Activated naive CD4-positive, alpha-beta T cell treated with anti-CD3 and anti-CD28 coated beads, Interleukin-2, amount 50 U/mL, for 72 hours (primary cell): ENCODE measurements around the gene CDK4. TPM values are rescaled to one million over a fixed set of nuclear protein-coding genes. Genes with fewer than 3 reads are reported as not detected.

Experiments used
- ATAC-seq, 2 donors: fragments of 150-1000 bp; cut with Tn5 transposase; 2 replicates each; pipeline ENCODE4 v1.10.0; 2021; ENCODE audit warnings: mild to moderate bottlenecking in 2 of 2, moderate library complexity in 2 of 2
- DNase-seq, 2 donors: peaks; one replicate each; pipeline ENCODE4 v3.0.0; 2021 to 2022; ENCODE audit warnings: low spot score in 2 of 2
- H3K27ac Mint-ChIP-seq, 2 donors: one replicate each; pipeline ENCODE4 v1.8.0; 2022; ENCODE audit warnings: mild to moderate bottlenecking in 2 of 2, mixed read lengths in 2 of 2
- H3K36me3 Mint-ChIP-seq, 2 donors: one replicate each; pipeline ENCODE4 v1.8.0; 2022; ENCODE audit warnings: mixed read lengths in 2 of 2
- H3K9me3 Mint-ChIP-seq, 2 donors: one replicate each; pipeline ENCODE4 v1.8.0; 2022; ENCODE audit warnings: mixed read lengths in 2 of 2
- total RNA-seq, 2 donors: library from RNA; stranded (reverse); gene quantifications; one replicate each; pipeline ENCODE4 v1.2.3, GENCODE V29; 2022

CDK4 gene
- total RNA-seq, 2 donors from 2014 or later: 183 to 191 TPM

GRCh38 chr12:57750561-57751431 is 1.3 kb downstream of the CDK4 start:
- H3K9me3 Mint-ChIP-seq: no peaks in the 10 kb centered on the region

GRCh38 chr12:57749061-57749460 is 3.0 kb downstream of the CDK4 start:
- Mint-ChIP-seq H3K27ac (peak overlapping the region in 1 of 2 donors; percentile 20), H3K36me3 (peaks cover 24 to 50% of the 10 kb centered on the region in 2 donors), H3K9me3 (no peaks in the 10 kb centered on the region)
- DNase-seq (no peak), ATAC-seq (no peak)

More at GRCh38 chr12:57750561-57751431, 1.3 kb downstream of the CDK4 start:
- DNase-seq (no peak), ATAC-seq (no peak)
- peak overlapping the region; percentile 97 to 99 for H3K27ac Mint-ChIP-seq
- peaks cover 24 to 39% of the 10 kb centered on the region in 2 donors for H3K36me3 Mint-ChIP-seq

GRCh38 chr12:57746025-57746424 is 6.1 kb downstream of the CDK4 start:
- no peak for ATAC-seq
- peak overlapping the region; percentile 91 to 96 for H3K27ac Mint-ChIP-seq
- no peaks in the 10 kb centered on the region for H3K9me3 Mint-ChIP-seq
- H3K36me3 Mint-ChIP-seq: peaks cover 13 to 38% of the 10 kb centered on the region in 2 donors
- DNase-seq: no peak

- H3K9me3 Mint-ChIP-seq: no peaks in the 10 kb centered on the region
- DNase-seq: no peak
- H3K36me3 Mint-ChIP-seq: peaks cover 7 to 33% of the 10 kb centered on the region in 2 donors
- peak overlapping the region; percentile 91 to 96 for H3K27ac Mint-ChIP-seq
- ATAC-seq: no peak
Observed at GRCh38 chr12:57745485-57745881, 6.6 kb downstream of the CDK4 start.

- H3K9me3 Mint-ChIP-seq: no peaks in the 10 kb centered on the region
- peak within 1 kb of the TSS; percentile 91 to 96 for H3K27ac Mint-ChIP-seq
- peak; percentile 80 to 89 for ATAC-seq
Observed at GRCh38 chr12:57744777-57745484, 7.2 kb downstream of the CDK4 start, which contains the start of gene TSPAN31. Gene TSPAN31 (plus strand): TSS chr12:57745039. CDS start chr12:57745155, 116 bp downstream.

GRCh38 chr12:57744194-57744776 is 7.8 kb downstream of the CDK4 start:
- H3K9me3 Mint-ChIP-seq: no peaks in the 10 kb centered on the region
- H3K36me3 Mint-ChIP-seq: peaks cover 5 to 29% of the 10 kb centered on the region in 2 donors
- ATAC-seq (peak; percentile 37 to 63), DNase-seq (peak in 1 of 2 donors; percentile 77)
- H3K27ac Mint-ChIP-seq: peak overlapping the region; percentile 91 to 96

More at GRCh38 chr12:57744777-57745484, 7.2 kb downstream of the CDK4 start, which contains the start of gene TSPAN31:
- DNase-seq: peak; percentile 87 to 89
- H3K36me3 Mint-ChIP-seq: peaks cover 5 to 28% of the 10 kb centered on the region in 2 donors

- Mint-ChIP-seq H3K9me3 (no peaks in the 10 kb centered on the region), H3K27ac (peak overlapping the region; percentile 91 to 96), H3K36me3 (peaks cover 0 to 27% of the 10 kb centered on the region in 2 donors)
- DNase-seq (no peak), ATAC-seq (no peak)
Observed at GRCh38 chr12:57743769-57744168, 8.3 kb downstream of the CDK4 start.

- Mint-ChIP-seq H3K27ac (peak overlapping the region; percentile 93 to 94), H3K9me3 (no peaks in the 10 kb centered on the region), H3K36me3 (peaks cover 0 to 21% of the 10 kb centered on the region in 2 donors)
- ATAC-seq (peak; percentile 75 to 80), DNase-seq (peak; percentile 71 to 82)
Observed at GRCh38 chr12:57741844-57742738, 10.0 kb downstream of the CDK4 start.

- peaks cover 0 to 26% of the 10 kb centered on the region in 2 donors for H3K36me3 Mint-ChIP-seq
Observed at GRCh38 chr12:57741413-57741789, 10.7 kb downstream of the CDK4 start.

GRCh38 chr12:57740656-57741412 is 11.3 kb downstream of the CDK4 start:
- no peaks in the 10 kb centered on the region for H3K9me3 Mint-ChIP-seq
- ATAC-seq (peak; percentile 55 to 65), DNase-seq (peak in 1 of 2 donors; percentile 65)
- H3K36me3 Mint-ChIP-seq: peaks cover 0 to 22% of the 10 kb centered on the region in 2 donors
- peak overlapping the region; percentile 72 to 94 for H3K27ac Mint-ChIP-seq

More at GRCh38 chr12:57741413-57741789, 10.7 kb downstream of the CDK4 start:
- DNase-seq (no peak), ATAC-seq (no peak)
- Mint-ChIP-seq H3K27ac (peak overlapping the region; percentile 93 to 94), H3K9me3 (no peaks in the 10 kb centered on the region)

GRCh38 chr12:57739914-57740538 is 12.1 kb downstream of the CDK4 start:
- no peaks in the 10 kb centered on the region for H3K9me3 Mint-ChIP-seq
- DNase-seq: no peak
- no peak for ATAC-seq
- H3K27ac Mint-ChIP-seq: peak overlapping the region in 1 of 2 donors; percentile 94
- peaks cover 0 to 15% of the 10 kb centered on the region in 2 donors for H3K36me3 Mint-ChIP-seq

GRCh38 chr12:57739387-57739786 is 12.7 kb downstream of the CDK4 start:
- DNase-seq (no peak), ATAC-seq (no peak)
- H3K27ac Mint-ChIP-seq: peak overlapping the region; percentile 43 to 61
- H3K9me3 Mint-ChIP-seq: no peaks in the 10 kb centered on the region
- peaks cover 0 to 11% of the 10 kb centered on the region in 2 donors for H3K36me3 Mint-ChIP-seq

GRCh38 chr12:57738661-57739237 is 13.4 kb downstream of the CDK4 start, which contains the start of gene AGAP2:
Gene AGAP2 (minus strand): TSS chr12:57738742. CDS start chr12:57738246, 496 bp downstream.
- H3K27ac Mint-ChIP-seq: peak within 1 kb of the TSS; percentile 43 to 61
- no peaks in the 10 kb centered on the region for H3K9me3 Mint-ChIP-seq
- peaks cover 0 to 11% of the 10 kb centered on the region in 2 donors for H3K36me3 Mint-ChIP-seq
- no peak for DNase-seq
- ATAC-seq: no peak
